DND-41 (cell line): Measurements from ENCODE around the gene COL19A1.

Source experiments
- EZH2 ChIP-seq: IDR thresholded peaks from 3 replicates; pipeline ENCODE4 v1.6.1; 2012; ENCODE audit warnings: borderline replicate concordance, low read depth, mild to moderate bottlenecking, moderate library complexity, low read length, inconsistent platforms; ENCODE audit not compliant: severe bottlenecking
- TF ChIP-seq, protein P1 (sequence below): IDR thresholded peaks from 2 replicates; pipeline ENCODE4 v1.5.1; 2012; ENCODE audit warnings: borderline replicate concordance, low read length, moderate library complexity, mild to moderate bottlenecking; ENCODE audit not compliant: poor library complexity, severe bottlenecking; ENCODE audit errors: extremely low read depth

- TF ChIP-seq, protein P1, sequence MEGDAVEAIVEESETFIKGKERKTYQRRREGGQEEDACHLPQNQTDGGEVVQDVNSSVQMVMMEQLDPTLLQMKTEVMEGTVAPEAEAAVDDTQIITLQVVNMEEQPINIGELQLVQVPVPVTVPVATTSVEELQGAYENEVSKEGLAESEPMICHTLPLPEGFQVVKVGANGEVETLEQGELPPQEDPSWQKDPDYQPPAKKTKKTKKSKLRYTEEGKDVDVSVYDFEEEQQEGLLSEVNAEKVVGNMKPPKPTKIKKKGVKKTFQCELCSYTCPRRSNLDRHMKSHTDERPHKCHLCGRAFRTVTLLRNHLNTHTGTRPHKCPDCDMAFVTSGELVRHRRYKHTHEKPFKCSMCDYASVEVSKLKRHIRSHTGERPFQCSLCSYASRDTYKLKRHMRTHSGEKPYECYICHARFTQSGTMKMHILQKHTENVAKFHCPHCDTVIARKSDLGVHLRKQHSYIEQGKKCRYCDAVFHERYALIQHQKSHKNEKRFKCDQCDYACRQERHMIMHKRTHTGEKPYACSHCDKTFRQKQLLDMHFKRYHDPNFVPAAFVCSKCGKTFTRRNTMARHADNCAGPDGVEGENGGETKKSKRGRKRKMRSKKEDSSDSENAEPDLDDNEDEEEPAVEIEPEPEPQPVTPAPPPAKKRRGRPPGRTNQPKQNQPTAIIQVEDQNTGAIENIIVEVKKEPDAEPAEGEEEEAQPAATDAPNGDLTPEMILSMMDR: no peak
- no peak for TF ChIP-seq EZH2
Measured at GRCh38 chr6:69987550-69987949, 121.2 kb downstream of the COL19A1 start.
